HCT116 (cell line): Measurements from ENCODE around the gene DHX36. TPM values are rescaled to one million over a fixed set of nuclear protein-coding genes. Genes with fewer than 3 reads are reported as not detected.

Experiments used
- ATAC-seq: fragments of 200-7000 bp; cut with Tn5 transposase; 2 replicates; pipeline ENCODE4 v1.9.1; 2020; ENCODE audit warnings: mild to moderate bottlenecking, moderate library complexity
- BruUV-seq: library from RNA; stranded (reverse); fragments of 400-500 nt; replicated peaks from 2 replicates; lab custom pipeline; 2021; lab: Mats Ljungman, UMichigan
- CTCF ChIA-PET: fragments of 300-600 bp; sonication (Branson Sonifier 250); formaldehyde crosslinking; loops from one replicate; lab custom pipeline; 2021; ENCODE audit warnings: antibody characterized with exemption; lab: Charles Lee
- POLR2A ChIA-PET: fragments of 300-600, 350-600 bp; sonication (Branson Sonifier 250); formaldehyde crosslinking; loops from one replicate; lab custom pipeline; 2021; ENCODE audit warnings: antibody characterized with exemption; lab: Charles Lee
- RAD21 ChIA-PET, 2 experiments: fragments of 300-600 bp; sonication (Branson Sonifier 250); formaldehyde crosslinking; loops; one replicate each; lab custom pipeline; 2023; ENCODE audit warnings: low total read pairs in 2 of 2; ENCODE audit not compliant: uncharacterized antibody in 2 of 2, unreplicated experiment in 2 of 2, low non-redundant PET in 1 of 2; lab: Charles Lee
- DNase-seq: peaks from one replicate; pipeline ENCODE4 v3.0.0-alpha.2; 2010; ENCODE audit warnings: low read depth, low spot score
- H2AFZ ChIP-seq: fragments of 200-600 bp; shearing (Covaris generic), sonication (generic); 2 replicates; pipeline ENCODE4 v1.6.1; 2017; ENCODE audit warnings: low read depth, mixed run types, mixed read lengths, antibody characterized with exemption, low read length; ENCODE audit not compliant: poor library complexity, severe bottlenecking
- H3K27ac ChIP-seq: 2 replicates; pipeline ENCODE4 v1.5.1; 2012; ENCODE audit warnings: low read depth, low read length
- H3K27me3 ChIP-seq: fragments of 200-600 bp; sonication (generic); 2 replicates; pipeline ENCODE4 v1.6.1; 2016; ENCODE audit warnings: mixed run types, low read length, mixed read lengths; ENCODE audit not compliant: insufficient read depth
- H3K36me3 ChIP-seq, 2 experiments: fragments of 200-500 bp in 1 of 2; fragments of 200-600 bp in 1 of 2; sonication (Bioruptor generic) in 1 of 2; sonication (generic) in 1 of 2; 2 replicates each; pipeline versions ENCODE4 v1.5.1 to v1.6.1; 2014 to 2016; ENCODE audit warnings: low read length in 2 of 2, inconsistent platforms in 1 of 2, mixed read lengths in 1 of 2, mixed run types in 1 of 2; ENCODE audit not compliant: insufficient read depth in 2 of 2, control insufficient read depth in 1 of 2
- H3K4me1 ChIP-seq, 2 experiments: fragments of 200-600 bp in 1 of 2; sonication (generic) in 1 of 2; 2 replicates each; pipeline versions ENCODE4 v1.5.1 to v1.6.1; 2012 to 2017; ENCODE audit warnings: low read length in 2 of 2, inconsistent platforms in 1 of 2, mild to moderate bottlenecking in 1 of 2, mixed read lengths in 1 of 2, mixed run types in 1 of 2, moderate library complexity in 1 of 2; ENCODE audit not compliant: insufficient read depth in 2 of 2, control insufficient read depth in 1 of 2
- H3K4me2 ChIP-seq: fragments of 200-600 bp; sonication (generic); 2 replicates; pipeline ENCODE4 v1.6.1; 2017; ENCODE audit warnings: mixed run types, low read length, mixed read lengths
- H3K4me3 ChIP-seq, 2 experiments: fragments of 200-600 bp in 1 of 2; sonication (generic) in 1 of 2; replicated peaks in 1 of 2; 2 replicates each; pipeline ENCODE4 v1.5.1; 2011 to 2016; ENCODE audit warnings: low read length in 2 of 2, control low read depth in 1 of 2, low read depth in 1 of 2, mild to moderate bottlenecking in 1 of 2, mixed read lengths in 1 of 2, mixed run types in 1 of 2
- H3K79me2 ChIP-seq: fragments of 200-600 bp; sonication (generic); 2 replicates; pipeline ENCODE4 v1.6.1; 2017; ENCODE audit warnings: mild to moderate bottlenecking, mixed run types, low read length, moderate library complexity, mixed read lengths; ENCODE audit not compliant: insufficient read depth
- H3K9ac ChIP-seq: fragments of 200-600 bp; sonication (generic); 2 replicates; pipeline ENCODE4 v1.6.1; 2016; ENCODE audit warnings: low read length, mixed read lengths
- H3K9me2 ChIP-seq: fragments of 200-600 bp; sonication (generic), shearing (Covaris generic); 2 replicates; pipeline ENCODE4 v1.6.1; 2017; ENCODE audit warnings: mixed run types, mild to moderate bottlenecking, moderate library complexity; ENCODE audit not compliant: insufficient read depth
- H3K9me3 ChIP-seq, 2 experiments: fragments of 200-500 bp in 1 of 2; fragments of 200-600 bp in 1 of 2; sonication (Bioruptor generic) in 1 of 2; sonication (generic) in 1 of 2; 2 replicates each; pipeline ENCODE4 v1.6.1; 2014 to 2017; ENCODE audit warnings: low read length in 2 of 2, mixed read lengths in 2 of 2, inconsistent platforms in 1 of 2, low read depth in 1 of 2, mild to moderate bottlenecking in 1 of 2, mixed run types in 1 of 2, moderate library complexity in 1 of 2; ENCODE audit not compliant: control insufficient read depth in 1 of 2, insufficient read depth in 1 of 2
- H4K20me1 ChIP-seq: fragments of 200-600 bp; sonication (generic), shearing (Covaris generic); 2 replicates; pipeline ENCODE4 v1.6.1; 2017; ENCODE audit warnings: mixed run types, mild to moderate bottlenecking, moderate library complexity; ENCODE audit not compliant: insufficient read depth
- EGR1 ChIP-seq: IDR thresholded peaks from 2 replicates; pipeline ENCODE4 v1.6.1; 2012; ENCODE audit warnings: low read depth
- intact Hi-C: fragments of 100-400 bp; cut with micrococcal nuclease; formaldehyde crosslinking; loops from 2 replicates; pipeline ENCODE4 v1.10.0; 2022
- total RNA-seq: library from RNA; stranded (reverse); gene quantifications from one replicate; pipeline ENCODE4 v1.2.1, GENCODE V29; 2021; ENCODE audit not compliant: unreplicated experiment

DHX36 gene
- total RNA-seq, 1 experiment from 2014 or later: 49.9 TPM

GRCh38 chr3:154223519-154223918, 100.8 kb downstream of the DHX36 start:
- no peak for TF ChIP-seq EGR1
- ChIA-PET RAD21 (no interaction called here), CTCF (no interaction called here), POLR2A (no interaction called here)
- Histone ChIP-seq H4K20me1 (no peaks in the 10 kb centered on the region), H3K79me2 (no peaks in the 10 kb centered on the region), H3K9me2 (no peaks in the 10 kb centered on the region), H3K4me1 (peaks cover under 1 to 9% of the 10 kb centered on the region in 2 experiments; a peak in 2 of 4 replicates), H3K4me2 (no peak overlapping the region), H2AFZ (no peak overlapping the region), H3K4me3 (no peak overlapping the region), H3K9me3 (no peaks in the 10 kb centered on the region), H3K9ac (no peak overlapping the region), H3K36me3 (no peaks in the 10 kb centered on the region), H3K27ac (no peak overlapping the region), H3K27me3 (no peaks in the 10 kb centered on the region)
- no TSS peak for BruUV-seq
- no peak for DNase-seq
- ATAC-seq: no peak
- intact Hi-C loops: no loop called here

Other genes starting within 250 kb of the DHX36 start
- gene ARHGEF26, start 203.1 kb downstream of the DHX36 start, total RNA-seq: 7.2 TPM
- gene GPR149, start 105.7 kb upstream of the DHX36 start, total RNA-seq: not detected